GM21723 (cell line): ENCODE measurements around the gene ZNF614.
"Not testable (repeated sequence)": the region's sequence is repeated elsewhere in the genome, so short reads cannot be mapped to it uniquely, and the experiment has no call there.

Experiments
- ATAC-seq: cut with Tn5 transposase; IDR thresholded peaks from one replicate; pipeline ENCODE4 v1.9.1; 2021; ENCODE audit warnings: mild to moderate bottlenecking, moderate library complexity; ENCODE audit not compliant: unreplicated experiment

The ZNF614 gene

GRCh38 chr19:52028027-52028779 is at the start of gene ZNF614:
ZNF614 (minus strand) TSS chr19:52028379; CDS start chr19:52025745, 2,634 bp downstream.
- peak; percentile 90 for ATAC-seq

- no peak for ATAC-seq
Measured at GRCh38 chr19:52070496-52070895, 42.3 kb upstream of the ZNF614 start.

- no peak for ATAC-seq
Measured at GRCh38 chr19:52069653-52070052, 41.5 kb upstream of the ZNF614 start.

- ATAC-seq, result no peak
Measured at GRCh38 chr19:52066258-52066863, 38.2 kb upstream of the ZNF614 start.

- no peak for ATAC-seq
Measured at GRCh38 chr19:52065399-52065798, 37.2 kb upstream of the ZNF614 start.

- ATAC-seq, result not testable (repeated sequence)
Measured at GRCh38 chr19:52056480-52056879, 28.3 kb upstream of the ZNF614 start.

GRCh38 chr19:52051736-52052135 is 23.6 kb upstream of the ZNF614 start:
- ATAC-seq, result not testable (repeated sequence)

- ATAC-seq, result peak; percentile 78
Measured at GRCh38 chr19:52048555-52049501, 20.6 kb upstream of the ZNF614 start, which contains the start of gene ZNF432. ZNF432 (minus strand) TSS chr19:52048838; CDS start chr19:52046868, 1,970 bp downstream.

- no peak for ATAC-seq
Measured at GRCh38 chr19:52039169-52039568, 11.0 kb upstream of the ZNF614 start.

GRCh38 chr19:52034051-52034728 is 6.0 kb upstream of the ZNF614 start:
- no peak for ATAC-seq

- ATAC-seq, result peak; percentile 28
Measured at GRCh38 chr19:52028780-52029123, 573 bp upstream of the ZNF614 start.

GRCh38 chr19:52026255-52026990 is 1.8 kb downstream of the ZNF614 start:
- ATAC-seq, result not testable (repeated sequence)

GRCh38 chr19:52024478-52024877 is 3.7 kb downstream of the ZNF614 start:
- not testable (repeated sequence) for ATAC-seq

GRCh38 chr19:52022193-52022592 is 6.0 kb downstream of the ZNF614 start:
- no peak for ATAC-seq

- no peak for ATAC-seq
Measured at GRCh38 chr19:52020506-52020905, 7.7 kb downstream of the ZNF614 start.

- ATAC-seq, result no peak
Measured at GRCh38 chr19:52010674-52011073, 17.5 kb downstream of the ZNF614 start.

GRCh38 chr19:52007806-52008557 is 20.2 kb downstream of the ZNF614 start, which contains the start of gene ZNF615:
ZNF615 (minus strand) TSS chr19:52008211; CDS start chr19:52003711, 4,500 bp downstream.
- ATAC-seq, result peak; percentile 84

- no peak for ATAC-seq
Measured at GRCh38 chr19:52007451-52007805, 20.8 kb downstream of the ZNF614 start.

GRCh38 chr19:51994048-51994644 is 34.0 kb downstream of the ZNF614 start:
- no peak for ATAC-seq
